Endothelial cell of umbilical vein (primary cell): Measurements from ENCODE around the gene SCGB3A1. TPM values are rescaled to one million over a fixed set of nuclear protein-coding genes. Genes with fewer than 3 reads are reported as not detected.

ENCODE experiments used
- BruUV-seq: library from RNA; stranded (reverse); fragments of 400-500 nt; replicated peaks from 2 replicates; lab custom pipeline; 2021; lab: Mats Ljungman, UMichigan
- CTCF ChIA-PET: fragments of 300-600, 350-600 bp; sonication (Branson Sonifier 250); formaldehyde crosslinking; loops from one replicate; lab custom pipeline; 2021; ENCODE audit warnings: antibody characterized with exemption, inconsistent platforms; lab: Charles Lee
- POLR2A ChIA-PET: fragments of 300-600, 350-600 bp; sonication (Branson Sonifier 250); formaldehyde crosslinking; loops from one replicate; lab custom pipeline; 2021; ENCODE audit warnings: antibody characterized with exemption, inconsistent platforms; lab: Charles Lee
- DNase-seq: peaks from one replicate; pipeline ENCODE4 v3.0.0-alpha.2; 2011; ENCODE audit warnings: low read depth, low spot score
- FAIRE-seq: peaks from 2 replicates; lab custom pipeline; 2011; peaks lifted over from hg19 to GRCh38; lab: Jason Lieb, UNC
- H2AFZ ChIP-seq: 2 replicates; pipeline ENCODE4 v1.6.0; 2012; ENCODE audit warnings: low read depth, low read length, control low read depth, inconsistent platforms
- H3K27ac ChIP-seq: 2 replicates; pipeline ENCODE4 v1.5.1; 2011; ENCODE audit warnings: low read depth, mild to moderate bottlenecking, control low read depth, low read length, moderate library complexity; ENCODE audit not compliant: insufficient read depth
- H3K27me3 ChIP-seq, 2 experiments: 2 replicates each; pipeline versions ENCODE4 v1.6.0 to v1.6.1; 2011; ENCODE audit warnings: low read length in 2 of 2, mixed read lengths in 1 of 2; ENCODE audit not compliant: control insufficient read depth in 2 of 2, insufficient read depth in 2 of 2
- H3K36me3 ChIP-seq, 2 experiments: 2 replicates in 1 of 2; 3 replicates in 1 of 2; pipeline ENCODE4 v1.5.1; 2011; ENCODE audit warnings: low read length in 2 of 2, mild to moderate bottlenecking in 1 of 2, moderate library complexity in 1 of 2; ENCODE audit not compliant: control insufficient read depth in 2 of 2, insufficient read depth in 2 of 2; ENCODE audit errors: extremely low read depth in 1 of 2
- H3K4me1 ChIP-seq: 3 replicates; pipeline ENCODE4 v1.5.1; 2011; ENCODE audit warnings: mild to moderate bottlenecking, low read length; ENCODE audit not compliant: control insufficient read depth, insufficient read depth; ENCODE audit errors: extremely low read depth
- H3K4me2 ChIP-seq: 2 replicates; pipeline ENCODE4 v1.6.1; 2011; ENCODE audit warnings: low read length, control low read depth, mixed read lengths; ENCODE audit not compliant: insufficient read depth
- H3K4me3 ChIP-seq, 3 experiments: fragments of 200-600 bp in 1 of 3; sonication (generic), shearing (Covaris generic) in 1 of 3; replicated peaks in 1 of 3; 2 replicates each; pipeline ENCODE4 v1.5.1; 2011 to 2016; ENCODE audit warnings: control low read depth in 3 of 3, low read length in 3 of 3, mild to moderate bottlenecking in 2 of 3, inconsistent platforms in 1 of 3, low read depth in 1 of 3, moderate library complexity in 1 of 3; ENCODE audit not compliant: insufficient read depth in 1 of 3
- H3K79me2 ChIP-seq: 2 replicates; pipeline ENCODE4 v1.6.0; 2012; ENCODE audit warnings: low read length, inconsistent platforms; ENCODE audit not compliant: control insufficient read depth, insufficient read depth
- H3K9ac ChIP-seq: replicated peaks from 2 replicates; pipeline ENCODE3; 2011; ENCODE audit warnings: low read length, control low read depth; ENCODE audit not compliant: insufficient read depth; ENCODE audit errors: extremely low read depth
- H3K9me1 ChIP-seq: replicated peaks from 3 replicates; pipeline ENCODE4 v1.6.0; 2011; ENCODE audit warnings: mild to moderate bottlenecking, low read length; ENCODE audit not compliant: control insufficient read depth, insufficient read depth; ENCODE audit errors: extremely low read depth
- H3K9me3 ChIP-seq: replicated peaks from 2 replicates; pipeline ENCODE4 v1.5.1; 2012; ENCODE audit warnings: low read length, inconsistent platforms; ENCODE audit not compliant: control insufficient read depth, insufficient read depth
- H4K20me1 ChIP-seq: replicated peaks from 2 replicates; pipeline ENCODE3; 2011; ENCODE audit warnings: mild to moderate bottlenecking, low read length; ENCODE audit not compliant: control insufficient read depth, insufficient read depth; ENCODE audit errors: extremely low read depth
- EZH2 ChIP-seq: IDR thresholded peaks from 2 replicates; pipeline ENCODE4 v1.6.1; 2012; ENCODE audit warnings: borderline replicate concordance, low read depth, mild to moderate bottlenecking, moderate library complexity, low read length, inconsistent platforms; ENCODE audit not compliant: severe bottlenecking
- FOS ChIP-seq: IDR thresholded peaks from 2 replicates; pipeline ENCODE4 v1.6.1; 2011; ENCODE audit warnings: mild to moderate bottlenecking, low read length, moderate library complexity, borderline replicate concordance; ENCODE audit not compliant: insufficient read depth
- JUN ChIP-seq: IDR thresholded peaks from 2 replicates; pipeline ENCODE4 v1.6.1; 2011; ENCODE audit warnings: borderline replicate concordance, low read depth; ENCODE audit not compliant: insufficient read length, insufficient read depth
- POLR2AphosphoS5 ChIP-seq: IDR thresholded peaks from 2 replicates; pipeline ENCODE4 v1.6.1; 2012; ENCODE audit warnings: low read depth, mild to moderate bottlenecking, control low read depth, low read length, moderate library complexity; ENCODE audit not compliant: insufficient read depth
- dilution Hi-C: fragments of 300-500 bp; cut with MboI; formaldehyde crosslinking; loops from one replicate; pipeline ENCODE4 v1.15.0; 2019; ENCODE audit warnings: low sequenced_read_pairs; ENCODE audit not compliant: extremely low pct_ligation_motif_present
- intact Hi-C: fragments of 100-400 bp; cut with micrococcal nuclease; formaldehyde crosslinking; loops from one replicate; pipeline ENCODE4 v1.10.0; 2022
- polyA plus RNA-seq, 4 experiments: library from polyadenylated mRNA; depleted of rRNA in 3 of 4; stranded (reverse) in 3 of 4; unstranded in 1 of 4; fragments of >200 nt; gene quantifications; 2 replicates each; pipeline versions ENCODE4 v1.2.1 to v1.2.3, GENCODE V29; 2011 to 2012; ENCODE audit warnings: missing spikeins in 1 of 4
- total RNA-seq: library from RNA; stranded (reverse); gene quantifications from 2 replicates; pipeline ENCODE4 v1.2.3, GENCODE V29; 2021
- TF ChIP-seq, protein P1 (sequence below): IDR thresholded peaks from 2 replicates; pipeline ENCODE4 v1.6.1; 2011; ENCODE audit not compliant: insufficient read depth, insufficient read length
- TF ChIP-seq, protein P2 (sequence below), 2 donors: IDR thresholded peaks; 1 replicate in 1 of 2; 2 replicates in 1 of 2; pipeline ENCODE4 v1.5.1; 2011; ENCODE audit warnings: low read length in 2 of 2, mild to moderate bottlenecking in 2 of 2, moderate library complexity in 2 of 2, control low read depth in 1 of 2, inconsistent platforms in 1 of 2, low read depth in 1 of 2; ENCODE audit not compliant: insufficient read depth in 1 of 2; ENCODE audit errors: extremely low read depth in 1 of 2

SCGB3A1 gene
- total and polyA plus RNA-seq, 2 donors (not counting 3 experiments of a cell fraction or from before 2014, with no cell fraction given): 0.73 TPM; not detected in 1

DNA sequence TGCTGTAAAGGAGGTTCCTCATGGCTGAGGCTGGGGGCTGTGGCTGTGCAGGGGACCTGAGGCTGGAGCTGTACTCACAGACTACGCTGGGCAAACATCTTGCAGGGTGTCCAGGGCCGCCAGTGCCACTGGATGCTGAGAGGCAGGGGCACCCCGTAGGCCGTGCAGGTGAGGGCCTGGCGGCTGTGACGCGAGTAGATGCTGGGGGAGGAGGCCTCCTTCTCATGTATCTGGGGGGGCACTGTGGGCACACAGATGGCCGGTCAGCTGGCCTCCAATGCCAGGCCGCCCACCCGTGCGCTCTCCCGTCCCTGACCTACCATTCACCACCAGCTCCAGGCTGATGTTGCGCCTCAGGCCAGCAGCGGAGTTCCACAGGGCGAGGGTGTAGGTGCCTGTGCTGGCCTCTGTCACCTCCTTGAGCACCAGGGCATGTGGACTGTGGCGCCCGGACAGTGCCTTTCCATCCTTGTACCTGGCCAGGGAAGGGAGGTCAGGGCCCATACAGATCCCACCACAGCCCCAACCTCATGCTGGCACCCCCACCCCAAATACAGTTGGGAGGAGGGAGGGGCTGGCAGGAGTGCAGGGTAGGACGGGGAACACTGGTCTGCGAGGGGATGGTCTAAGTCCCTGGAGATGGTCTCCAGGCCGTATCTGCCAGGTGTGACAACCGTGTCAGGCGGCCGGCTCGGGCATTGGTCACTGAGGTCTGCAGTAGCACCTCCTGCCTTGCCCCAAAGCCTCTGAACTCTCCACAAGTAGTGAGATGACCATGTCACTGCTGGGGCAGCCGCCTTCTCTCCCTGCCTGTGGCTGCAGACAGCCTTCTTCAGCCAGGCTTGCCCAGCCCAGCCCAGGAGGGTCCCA is 34.7 kb upstream of the SCGB3A1 start:
- Histone ChIP-seq H3K27me3 (no peaks in the 10 kb centered on the region), H4K20me1 (no peaks in the 10 kb centered on the region), H3K9me3 (no peaks in the 10 kb centered on the region), H3K27ac (no peak overlapping the region), H3K4me1 (peaks cover 7% of the 10 kb centered on the region), H3K36me3 (peaks cover 0 to 21% of the 10 kb centered on the region in 2 experiments), H3K4me2 (no peak overlapping the region), H2AFZ (no peak overlapping the region), H3K9ac (no peak overlapping the region), H3K9me1 (no peaks in the 10 kb centered on the region), H3K4me3 (no peak overlapping the region), H3K79me2 (no peaks in the 10 kb centered on the region)
- intact Hi-C loops: no loop called here
- ChIA-PET POLR2A (no interaction called here), CTCF (interaction anchor here (2.0 kb wide), 1 partner anchor 20 kb away, joined by 8 read pairs; no protein-coding TSS in a partner anchor)
- no TSS peak for BruUV-seq
- dilution Hi-C loops: no loop called here
- FAIRE-seq (no peak), DNase-seq (no peak)
- TF ChIP-seq, protein P1, sequence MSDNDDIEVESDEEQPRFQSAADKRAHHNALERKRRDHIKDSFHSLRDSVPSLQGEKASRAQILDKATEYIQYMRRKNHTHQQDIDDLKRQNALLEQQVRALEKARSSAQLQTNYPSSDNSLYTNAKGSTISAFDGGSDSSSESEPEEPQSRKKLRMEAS: no peak
- TF ChIP-seq JUN (no peak), POLR2AphosphoS5 (no peak), FOS (no peak), EZH2 (no peak)
- TF ChIP-seq, protein P2, sequence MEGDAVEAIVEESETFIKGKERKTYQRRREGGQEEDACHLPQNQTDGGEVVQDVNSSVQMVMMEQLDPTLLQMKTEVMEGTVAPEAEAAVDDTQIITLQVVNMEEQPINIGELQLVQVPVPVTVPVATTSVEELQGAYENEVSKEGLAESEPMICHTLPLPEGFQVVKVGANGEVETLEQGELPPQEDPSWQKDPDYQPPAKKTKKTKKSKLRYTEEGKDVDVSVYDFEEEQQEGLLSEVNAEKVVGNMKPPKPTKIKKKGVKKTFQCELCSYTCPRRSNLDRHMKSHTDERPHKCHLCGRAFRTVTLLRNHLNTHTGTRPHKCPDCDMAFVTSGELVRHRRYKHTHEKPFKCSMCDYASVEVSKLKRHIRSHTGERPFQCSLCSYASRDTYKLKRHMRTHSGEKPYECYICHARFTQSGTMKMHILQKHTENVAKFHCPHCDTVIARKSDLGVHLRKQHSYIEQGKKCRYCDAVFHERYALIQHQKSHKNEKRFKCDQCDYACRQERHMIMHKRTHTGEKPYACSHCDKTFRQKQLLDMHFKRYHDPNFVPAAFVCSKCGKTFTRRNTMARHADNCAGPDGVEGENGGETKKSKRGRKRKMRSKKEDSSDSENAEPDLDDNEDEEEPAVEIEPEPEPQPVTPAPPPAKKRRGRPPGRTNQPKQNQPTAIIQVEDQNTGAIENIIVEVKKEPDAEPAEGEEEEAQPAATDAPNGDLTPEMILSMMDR (IDR thresholded peaks at IDR 0.05; ENCODE audit: extremely low read depth in 1 of 2, insufficient read depth in 1 of 2, low read depth in 1 of 2, low read length in 2 of 2): no peak
